C4-2B (cell line): ENCODE measurements around the gene TMEM272.

ENCODE experiments used
- H3K27ac ChIP-seq: fragments of 450-650 bp; 2 replicates; pipeline ENCODE4 v1.5.1; 2017
- CTCF ChIP-seq: fragments of 450-650 bp; conservative IDR thresholded peaks from 2 replicates; pipeline ENCODE4 v1.5.1; 2017; ENCODE audit warnings: mild to moderate bottlenecking
- ZFX ChIP-seq: fragments of 450-650 bp; IDR thresholded peaks from 2 replicates; pipeline ENCODE4 v1.6.1; 2017

TMEM272 gene

DNA sequence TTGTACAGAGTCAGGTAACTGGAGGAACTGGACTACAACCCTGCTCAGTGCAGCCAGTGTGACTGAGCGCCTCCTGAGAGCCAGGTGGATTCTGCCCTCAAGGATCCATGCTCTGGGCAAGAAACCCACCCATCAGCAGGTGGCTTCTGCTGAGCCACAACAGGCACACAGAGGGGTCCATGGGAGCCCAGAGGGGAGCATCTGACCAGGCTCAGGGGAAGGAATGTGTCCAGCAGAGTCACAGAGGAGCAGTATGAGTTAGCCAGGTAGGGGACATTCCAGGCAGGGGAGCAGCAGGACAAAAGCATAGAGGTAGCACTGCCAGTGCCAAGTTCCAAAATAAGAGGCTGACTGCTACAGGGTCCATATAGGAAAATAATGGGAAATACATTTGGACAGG is 60.9 kb downstream of the TMEM272 start:
- H3K27ac ChIP-seq: no peak overlapping the region
- TF ChIP-seq CTCF (no peak), ZFX (no peak)

GRCh38 chr13:51783428-51784094 is 61.4 kb downstream of the TMEM272 start:
- no peak overlapping the region for H3K27ac ChIP-seq
- TF ChIP-seq ZFX: no peak
- TF ChIP-seq CTCF: no peak

DNA sequence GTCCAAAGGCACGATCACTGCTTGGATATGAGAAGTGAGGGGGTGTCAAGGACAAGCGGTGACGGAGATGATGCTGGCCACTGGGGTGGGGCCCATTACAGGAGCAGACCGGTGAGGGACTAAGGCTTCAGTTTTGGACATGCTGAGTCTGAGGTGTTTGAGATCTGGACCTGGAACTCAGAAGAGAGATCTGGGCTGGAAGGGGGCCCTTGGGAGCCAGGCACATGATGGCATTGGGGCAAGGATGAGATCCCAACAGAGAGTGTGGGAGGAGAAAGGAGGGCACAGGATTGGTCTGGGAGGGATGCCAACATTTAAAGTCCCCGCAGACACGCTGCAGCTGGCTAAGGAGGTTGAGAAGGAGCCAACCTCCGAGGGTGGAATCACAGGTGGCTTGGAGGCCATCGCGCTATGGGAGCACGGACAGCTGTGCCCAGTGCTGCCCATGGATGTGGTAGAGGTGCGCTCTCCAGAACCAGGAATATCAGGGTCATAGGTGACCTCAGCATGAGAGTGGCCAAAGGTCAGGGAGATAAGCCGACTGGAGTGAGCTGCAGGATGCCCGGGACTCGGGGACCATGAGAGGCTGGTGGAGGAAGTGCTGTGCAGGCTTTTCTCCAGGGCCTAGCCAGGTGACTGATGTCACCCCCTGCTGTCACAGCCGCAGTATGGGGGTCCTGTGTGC is 62.8 kb downstream of the TMEM272 start:
- TF ChIP-seq ZFX: no peak
- TF ChIP-seq CTCF: no peak
- no peak overlapping the region for H3K27ac ChIP-seq

- no peak overlapping the region for H3K27ac ChIP-seq
- TF ChIP-seq ZFX (no peak), CTCF (peak; percentile 56)
These were observed 63.5 kb downstream of the TMEM272 start for GRCh38 chr13:51781246-51782022.

- H3K27ac ChIP-seq: no peak overlapping the region
- no peak for TF ChIP-seq ZFX
- TF ChIP-seq CTCF: no peak
These were observed 64.9 kb downstream of the TMEM272 start for GRCh38 chr13:51780099-51780498.

DNA sequence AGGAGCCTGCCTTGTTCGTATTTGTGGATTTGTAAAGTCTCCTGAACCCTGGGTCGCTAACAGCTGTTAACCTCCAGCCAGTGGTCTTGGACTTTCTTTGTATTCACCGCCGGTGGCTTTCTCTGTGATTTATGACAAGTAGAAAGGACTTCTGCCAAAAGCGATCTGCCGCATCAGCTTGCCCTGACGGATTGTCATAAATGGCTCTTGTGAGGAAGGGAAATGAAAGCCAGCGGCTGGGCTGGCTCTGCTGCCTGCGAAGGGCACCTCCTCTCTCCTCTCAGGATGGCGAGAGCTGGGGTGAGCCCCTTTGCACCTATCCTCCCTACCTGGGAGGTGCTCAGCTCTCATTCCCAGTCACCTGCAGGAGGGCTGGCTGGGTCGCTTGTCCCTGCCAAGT is 66.6 kb downstream of the TMEM272 start:
- no peak for TF ChIP-seq ZFX
- TF ChIP-seq CTCF: no peak
- no peak overlapping the region for H3K27ac ChIP-seq

- TF ChIP-seq ZFX (no peak), CTCF (no peak)
- no peak overlapping the region for H3K27ac ChIP-seq
These were observed 67.1 kb downstream of the TMEM272 start for GRCh38 chr13:51777921-51778320.
